Transverse colon (tissue), 1 donor: ENCODE data around the gene GIMAP8.

Source experiments
- EP300 ChIP-seq: sonication (generic); formaldehyde crosslinking; IDR thresholded peaks from one replicate; pipeline ENCODE4 v1.6.1; 2017; ENCODE audit warnings: antibody characterized with exemption, low read depth
- POLR2A ChIP-seq: fragments of 450-650 bp; IDR thresholded peaks from one replicate; pipeline ENCODE4 v1.6.1; 2016; ENCODE audit warnings: antibody characterized with exemption, mild to moderate bottlenecking, moderate library complexity

- TF ChIP-seq POLR2A (no peak), EP300 (no peak)
These were observed 42.6 kb upstream of the GIMAP8 start for GRCh38 chr7:150407588-150408392.
